ENCODE results near the gene SPRR1A. TPM values are rescaled to one million over a fixed set of nuclear protein-coding genes. Genes with fewer than 3 reads are reported as not detected.

Gene SPRR1A
- total and polyA plus RNA-seq, 2 of the 13 experiments (the other 11 are each of a cell fraction or from before 2014, with no cell fraction given): not detected

- intact Hi-C loops (cut with micrococcal nuclease; ENCODE audit: unreplicated experiment): no loop called here
- H2AFZ ChIP-seq (ENCODE audit: low read length): no peak overlapping the region
- H3K27me3 ChIP-seq (ENCODE audit: control insufficient read depth in 1 of 2, insufficient read depth in 2 of 2, low read length in 2 of 2): no peaks in the 10 kb centered on the region
- TF ChIP-seq POGZ (CRISPR knock-in tag; IDR thresholded peaks at IDR 0.05): no peak
- no peak for TF ChIP-seq TAF15 (IDR thresholded peaks at IDR 0.05; ENCODE audit: low read depth, low read length, poor library complexity, severe bottlenecking)
- TF ChIP-seq ELF3 (CRISPR knock-in tag; IDR thresholded peaks at IDR 0.05): no peak
- TF ChIP-seq ZNF605 (CRISPR knock-in tag; IDR thresholded peaks at IDR 0.05): no peak
- TF ChIP-seq PAF1 (CRISPR knock-in tag; IDR thresholded peaks at IDR 0.05): no peak
- TF ChIP-seq ZBTB33 (CRISPR knock-in tag; IDR thresholded peaks at IDR 0.05): no peak
- no peak for TF ChIP-seq ZNF691 (CRISPR knock-in tag; IDR thresholded peaks at IDR 0.05; ENCODE audit: borderline replicate concordance, low read depth)
- TF ChIP-seq RBM39 (IDR thresholded peaks at IDR 0.05; ENCODE audit: low read depth, low read length, poor library complexity, severe bottlenecking): no peak
- TF ChIP-seq ZNF350 (CRISPR knock-in tag; IDR thresholded peaks at IDR 0.05; ENCODE audit: borderline replicate concordance, low read depth): no peak
- TF ChIP-seq ZNF7 (CRISPR knock-in tag; IDR thresholded peaks at IDR 0.05): no peak
- no peak for TF ChIP-seq TEAD2 (CRISPR knock-in tag; IDR thresholded peaks at IDR 0.05)
- TF ChIP-seq ZNF44 (CRISPR knock-in tag; IDR thresholded peaks at IDR 0.05): no peak
- no peaks in the 10 kb centered on the region for H3K36me3 ChIP-seq (replicated peaks in 1 of 2; ENCODE audit: control insufficient read depth in 1 of 2, insufficient read depth in 2 of 2, low read length in 2 of 2)
- CTCF ChIA-PET (ENCODE audit: low intra/inter-chr PET ratio, low total read pairs): no interaction called here
- 0% methylated on average over 1 of the region's 1 CpG for WGBS (ENCODE audit: low lambda C conversion rate)
- H3K4me2 ChIP-seq (ENCODE audit: low read depth, low read length): no peak overlapping the region
- H3K4me1 ChIP-seq (ENCODE audit: insufficient read depth, low read length): no peaks in the 10 kb centered on the region
- in situ Hi-C loops (cut with HindIII; ENCODE audit: extremely low pct_ligation_motif_present, low pct_unique_long_range_greater_than_20kb): no loop called here
- FAIRE-seq (no peak), ATAC-seq (no peak), DNase-seq (ENCODE audit: low spot score) (no peak)
- no peaks in the 10 kb centered on the region for H3K79me2 ChIP-seq (ENCODE audit: insufficient read depth, low read length)
- H3K9ac ChIP-seq (ENCODE audit: insufficient read depth, low read depth, low read length): no peak overlapping the region
- no peak overlapping the region for H3K27ac ChIP-seq (ENCODE audit: extremely low read length, insufficient read depth, low read length)
- POLR2A ChIA-PET: no interaction called here
- no peak overlapping the region for H3K4me3 ChIP-seq (replicated peaks in 1 of 3; ENCODE audit: insufficient read depth in 1 of 3, low read depth in 2 of 3, low read length in 3 of 3)
- H3K9me3 ChIP-seq (ENCODE audit: low read length): no peaks in the 10 kb centered on the region
- no peaks in the 10 kb centered on the region for H4K20me1 ChIP-seq (ENCODE audit: insufficient read depth, low read length)
- BruUV-seq (replicated peaks): no TSS peak
Measured at GRCh38 chr1:152980676-152981075, 3.2 kb upstream of the SPRR1A start.

Data from HepG2 (cell line).